ENCODE data around the gene CAMK2B. TPM values are rescaled to one million over a fixed set of nuclear protein-coding genes. Genes with fewer than 3 reads are reported as not detected.

Gene CAMK2B
- total and polyA plus RNA-seq, 5 donors from 2014 or later: not detected

- no peak overlapping the region for H3K4me3 ChIP-seq (ENCODE audit: low read depth, low read length)
Measured at GRCh38 chr7:44247868-44248651, 77.3 kb downstream of the CAMK2B start.

DNA sequence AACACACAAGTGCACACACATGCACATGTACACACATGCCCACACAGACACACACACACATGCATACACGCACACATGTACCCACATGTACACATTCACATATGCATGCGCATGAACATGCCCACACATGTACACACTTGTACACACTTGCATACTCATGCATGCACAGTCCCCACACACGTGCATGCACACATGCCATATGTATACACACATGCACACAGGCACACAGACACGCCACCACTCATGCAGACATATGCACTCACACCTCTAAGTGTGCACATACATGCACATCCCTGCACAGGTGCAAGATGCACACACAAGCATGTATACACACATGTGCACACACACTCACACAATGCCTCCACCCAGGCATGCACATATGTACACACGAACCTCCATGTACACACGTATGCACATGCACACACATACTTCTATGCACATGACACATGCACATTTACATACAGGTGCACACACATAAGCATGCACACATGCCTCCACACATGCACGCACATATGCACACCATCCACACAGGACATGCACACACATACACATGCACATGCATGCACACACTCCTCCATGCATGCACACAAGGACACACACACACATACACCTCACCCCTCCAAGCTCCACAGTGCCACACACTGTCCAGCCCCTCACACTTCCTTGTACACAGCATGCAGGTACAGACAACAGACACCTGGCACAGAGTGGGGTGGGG, 78.8 kb downstream of the CAMK2B start:
- H3K36me3 ChIP-seq (ENCODE audit: control insufficient read depth, insufficient read depth, low read length): no peaks in the 10 kb centered on the region
- ATAC-seq (ENCODE audit: low read depth in 2 of 2) (no peak), DNase-seq (no peak)
- Mint-ChIP-seq H3K27ac (no peak overlapping the region), H3K4me3 (no peak overlapping the region), H3K36me3 (no peaks in the 10 kb centered on the region), H3K27me3 (no peaks in the 10 kb centered on the region), H3K9me3 (peaks cover 0 to 2% (median 0%) of the 10 kb centered on the region in 7 donors), H3K4me1 (no peaks in the 10 kb centered on the region)
- H3K4me3 ChIP-seq (ENCODE audit: low read depth, low read length): no peak overlapping the region
- H3K27me3 ChIP-seq (ENCODE audit: control insufficient read depth, insufficient read depth, low read length): no peaks in the 10 kb centered on the region
- no peaks in the 10 kb centered on the region for H3K4me1 ChIP-seq (ENCODE audit: control insufficient read depth, insufficient read depth, low read length, poor library complexity, severe bottlenecking)
- H3K9me3 ChIP-seq (ENCODE audit: control insufficient read depth in 2 of 2, low read length in 2 of 2): no peaks in the 10 kb centered on the region
- H3K27ac ChIP-seq (ENCODE audit: insufficient read depth, low read length, poor library complexity, severe bottlenecking): no peak overlapping the region

More at GRCh38 chr7:44247868-44248651, 77.3 kb downstream of the CAMK2B start:
- Mint-ChIP-seq H3K4me3 (no peak overlapping the region), H3K27ac (no peak overlapping the region), H3K4me1 (no peaks in the 10 kb centered on the region), H3K9me3 (peaks cover 0 to 2% (median 0%) of the 10 kb centered on the region in 7 donors), H3K27me3 (no peaks in the 10 kb centered on the region), H3K36me3 (no peaks in the 10 kb centered on the region)
- DNase-seq: no peak
- Histone ChIP-seq H3K27ac (ENCODE audit: insufficient read depth, low read length, poor library complexity, severe bottlenecking) (no peak overlapping the region), H3K36me3 (ENCODE audit: control insufficient read depth, insufficient read depth, low read length) (no peaks in the 10 kb centered on the region), H3K4me1 (ENCODE audit: control insufficient read depth, insufficient read depth, low read length, poor library complexity, severe bottlenecking) (no peaks in the 10 kb centered on the region), H3K27me3 (ENCODE audit: control insufficient read depth, insufficient read depth, low read length) (no peaks in the 10 kb centered on the region), H3K9me3 (ENCODE audit: control insufficient read depth in 2 of 2, low read length in 2 of 2) (no peaks in the 10 kb centered on the region)
- ATAC-seq (ENCODE audit: low read depth in 2 of 2): no peak

DNA sequence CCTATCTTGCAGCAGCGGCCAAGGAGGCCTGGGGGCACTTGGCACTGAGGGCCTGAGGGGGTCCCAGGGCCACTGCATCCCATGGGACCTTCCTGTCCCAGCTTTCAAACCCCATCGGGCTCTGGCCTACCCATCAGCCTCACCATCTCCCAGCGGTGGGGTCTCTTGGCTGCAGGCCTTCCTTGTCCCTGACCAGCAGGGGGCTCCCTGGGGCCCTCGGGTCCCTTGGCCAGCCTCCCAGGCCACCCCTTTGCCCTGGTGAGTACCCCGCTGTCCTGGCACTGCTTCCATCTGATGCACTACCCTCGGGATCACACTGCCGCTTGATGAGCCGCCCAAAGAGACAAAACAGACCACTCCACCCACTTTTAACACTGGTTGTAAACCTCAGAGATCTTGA, 81.1 kb downstream of the CAMK2B start:
- no peaks in the 10 kb centered on the region for H3K27me3 Mint-ChIP-seq
- Histone ChIP-seq H3K9me3 (ENCODE audit: control insufficient read depth in 2 of 2, low read length in 2 of 2) (no peaks in the 10 kb centered on the region), H3K36me3 (ENCODE audit: control insufficient read depth, insufficient read depth, low read length) (no peaks in the 10 kb centered on the region), H3K27ac (ENCODE audit: insufficient read depth, low read length, poor library complexity, severe bottlenecking) (no peak overlapping the region), H3K4me1 (ENCODE audit: control insufficient read depth, insufficient read depth, low read length, poor library complexity, severe bottlenecking) (peaks cover 4% of the 10 kb centered on the region), H3K27me3 (ENCODE audit: control insufficient read depth, insufficient read depth, low read length) (no peaks in the 10 kb centered on the region), H3K4me3 (ENCODE audit: low read depth, low read length) (no peak overlapping the region)
- peaks cover 0 to 2% (median 0%) of the 10 kb centered on the region in 7 donors for H3K9me3 Mint-ChIP-seq
- peaks cover 0 to 2% (median 0%) of the 10 kb centered on the region in 4 donors for H3K4me1 Mint-ChIP-seq
- no peak overlapping the region for H3K4me3 Mint-ChIP-seq
- DNase-seq (peak in 2 of 3 donors; percentile 12 to 16), ATAC-seq (ENCODE audit: low read depth in 2 of 2) (no peak)
- H3K27ac Mint-ChIP-seq: no peak overlapping the region
- H3K36me3 Mint-ChIP-seq: no peaks in the 10 kb centered on the region

DNA sequence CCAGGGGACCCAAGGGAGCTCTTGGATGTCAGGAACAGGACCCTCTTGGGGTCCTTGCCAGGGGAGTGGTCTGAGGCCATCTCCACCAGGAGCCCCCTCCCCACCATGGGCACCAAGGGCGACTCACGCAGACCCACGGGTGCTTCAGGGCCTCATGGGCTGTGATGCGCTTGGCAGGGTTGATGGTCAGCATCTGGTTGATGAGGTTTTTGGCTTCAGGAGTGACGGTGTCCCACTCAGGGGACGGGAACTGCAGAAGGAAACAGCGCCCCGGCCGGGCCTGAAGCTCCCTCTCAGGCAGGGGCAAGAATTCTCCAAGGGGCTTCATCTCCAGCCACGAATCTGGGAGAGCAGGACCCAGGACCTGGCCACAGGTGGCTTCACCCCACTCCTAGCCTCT, 83.3 kb downstream of the CAMK2B start:
- Mint-ChIP-seq H3K9me3 (no peaks in the 10 kb centered on the region), H3K4me3 (no peak overlapping the region), H3K36me3 (no peaks in the 10 kb centered on the region), H3K27ac (no peak overlapping the region), H3K4me1 (peaks cover 0 to 2% (median 0%) of the 10 kb centered on the region in 4 donors), H3K27me3 (no peaks in the 10 kb centered on the region)
- Histone ChIP-seq H3K27ac (ENCODE audit: insufficient read depth, low read length, poor library complexity, severe bottlenecking) (no peak overlapping the region), H3K4me1 (ENCODE audit: control insufficient read depth, insufficient read depth, low read length, poor library complexity, severe bottlenecking) (peaks cover 4% of the 10 kb centered on the region), H3K36me3 (ENCODE audit: control insufficient read depth, insufficient read depth, low read length) (no peaks in the 10 kb centered on the region), H3K27me3 (ENCODE audit: control insufficient read depth, insufficient read depth, low read length) (no peaks in the 10 kb centered on the region), H3K9me3 (ENCODE audit: control insufficient read depth in 2 of 2, low read length in 2 of 2) (no peaks in the 10 kb centered on the region), H3K4me3 (ENCODE audit: low read depth, low read length) (no peak overlapping the region)
- no peak for ATAC-seq (ENCODE audit: low read depth in 2 of 2)
- no peak for DNase-seq

GRCh38 chr7:44240983-44241510, 84.3 kb downstream of the CAMK2B start:
- H3K27ac ChIP-seq (ENCODE audit: insufficient read depth, low read length, poor library complexity, severe bottlenecking): no peak overlapping the region
- H3K4me1 ChIP-seq (ENCODE audit: control insufficient read depth, insufficient read depth, low read length, poor library complexity, severe bottlenecking): peaks cover 4% of the 10 kb centered on the region
- no peaks in the 10 kb centered on the region for H3K36me3 Mint-ChIP-seq
- H3K9me3 Mint-ChIP-seq: no peaks in the 10 kb centered on the region
- H3K4me3 Mint-ChIP-seq: peak overlapping the region in 2 of 4 donors; percentile 22 to 41
- H3K27me3 ChIP-seq (ENCODE audit: control insufficient read depth, insufficient read depth, low read length): no peaks in the 10 kb centered on the region
- DNase-seq (peak; percentile 31 to 78 (median 60)), ATAC-seq (ENCODE audit: low read depth in 2 of 2) (peak; percentile 63 to 66)
- H3K36me3 ChIP-seq (ENCODE audit: control insufficient read depth, insufficient read depth, low read length): no peaks in the 10 kb centered on the region
- no peak overlapping the region for H3K4me3 ChIP-seq (ENCODE audit: low read depth, low read length)
- H3K27me3 Mint-ChIP-seq: no peaks in the 10 kb centered on the region
- no peaks in the 10 kb centered on the region for H3K9me3 ChIP-seq (ENCODE audit: control insufficient read depth in 2 of 2, low read length in 2 of 2)
- H3K27ac Mint-ChIP-seq: peak overlapping the region in 2 of 3 donors; percentile 58 to 62
- peaks cover 0 to 2% (median 0%) of the 10 kb centered on the region in 4 donors for H3K4me1 Mint-ChIP-seq

GRCh38 chr7:44240376-44240775, 85.0 kb downstream of the CAMK2B start:
- H3K27me3 ChIP-seq (ENCODE audit: control insufficient read depth, insufficient read depth, low read length): no peaks in the 10 kb centered on the region
- no peak overlapping the region for H3K4me3 ChIP-seq (ENCODE audit: low read depth, low read length)
- H3K27ac ChIP-seq (ENCODE audit: insufficient read depth, low read length, poor library complexity, severe bottlenecking): no peak overlapping the region
- H3K4me3 Mint-ChIP-seq: no peak overlapping the region
- H3K27me3 Mint-ChIP-seq: no peaks in the 10 kb centered on the region
- no peak overlapping the region for H3K27ac Mint-ChIP-seq
- no peak for DNase-seq
- no peaks in the 10 kb centered on the region for H3K9me3 ChIP-seq (ENCODE audit: control insufficient read depth in 2 of 2, low read length in 2 of 2)
- peaks cover 4% of the 10 kb centered on the region for H3K4me1 ChIP-seq (ENCODE audit: control insufficient read depth, insufficient read depth, low read length, poor library complexity, severe bottlenecking)
- ATAC-seq (ENCODE audit: low read depth in 2 of 2): no peak
- no peaks in the 10 kb centered on the region for H3K36me3 Mint-ChIP-seq
- peaks cover 0 to 2% (median 0%) of the 10 kb centered on the region in 4 donors for H3K4me1 Mint-ChIP-seq
- H3K9me3 Mint-ChIP-seq: no peaks in the 10 kb centered on the region
- H3K36me3 ChIP-seq (ENCODE audit: control insufficient read depth, insufficient read depth, low read length): no peaks in the 10 kb centered on the region

DNA sequence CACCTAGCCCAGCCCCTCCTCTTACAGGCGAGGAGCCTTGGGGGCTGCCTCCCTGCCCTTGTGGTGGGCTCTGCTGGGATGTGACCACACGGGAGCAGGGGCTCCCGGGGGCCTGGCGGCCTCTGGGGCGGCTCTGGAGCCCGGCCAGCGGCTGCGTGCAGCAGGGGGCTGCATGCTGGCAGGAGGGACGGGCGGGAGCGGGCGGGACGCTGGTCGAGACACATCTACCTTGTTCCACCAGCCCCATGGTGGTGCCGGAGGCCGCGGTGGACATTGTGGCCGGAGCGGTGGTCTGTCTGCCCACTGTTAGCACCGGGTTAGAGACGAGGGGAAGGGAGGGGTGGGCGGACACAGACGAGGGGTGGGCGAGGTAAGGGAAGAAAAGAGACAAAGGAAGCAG, 86.0 kb downstream of the CAMK2B start:
- Histone ChIP-seq H3K36me3 (ENCODE audit: control insufficient read depth, insufficient read depth, low read length) (no peaks in the 10 kb centered on the region), H3K4me3 (ENCODE audit: low read depth, low read length) (no peak overlapping the region), H3K27me3 (ENCODE audit: control insufficient read depth, insufficient read depth, low read length) (no peaks in the 10 kb centered on the region), H3K27ac (ENCODE audit: insufficient read depth, low read length, poor library complexity, severe bottlenecking) (no peak overlapping the region), H3K9me3 (ENCODE audit: control insufficient read depth in 2 of 2, low read length in 2 of 2) (no peaks in the 10 kb centered on the region), H3K4me1 (ENCODE audit: control insufficient read depth, insufficient read depth, low read length, poor library complexity, severe bottlenecking) (peaks cover 4% of the 10 kb centered on the region)
- H3K36me3 Mint-ChIP-seq: no peaks in the 10 kb centered on the region
- H3K9me3 Mint-ChIP-seq: no peaks in the 10 kb centered on the region
- H3K4me3 Mint-ChIP-seq: no peak overlapping the region
- DNase-seq (no peak), ATAC-seq (ENCODE audit: low read depth in 2 of 2) (no peak)
- H3K27me3 Mint-ChIP-seq: no peaks in the 10 kb centered on the region
- H3K27ac Mint-ChIP-seq: no peak overlapping the region
- peaks cover 0 to 2% (median 0%) of the 10 kb centered on the region in 4 donors for H3K4me1 Mint-ChIP-seq

Data from CD4-positive, CD25-positive, alpha-beta regulatory T cell (primary cell).